Femur (tissue), 1 donor: ENCODE results near the gene ITPRID2.
"Not testable (repeated sequence)": the region's sequence is repeated elsewhere in the genome, so short reads cannot be mapped to it uniquely, and the experiment has no call there.

Source experiments
- DNase-seq: peaks from one replicate; pipeline ENCODE4 v3.0.0-alpha.2; 2017

ITPRID2 gene

DNA sequence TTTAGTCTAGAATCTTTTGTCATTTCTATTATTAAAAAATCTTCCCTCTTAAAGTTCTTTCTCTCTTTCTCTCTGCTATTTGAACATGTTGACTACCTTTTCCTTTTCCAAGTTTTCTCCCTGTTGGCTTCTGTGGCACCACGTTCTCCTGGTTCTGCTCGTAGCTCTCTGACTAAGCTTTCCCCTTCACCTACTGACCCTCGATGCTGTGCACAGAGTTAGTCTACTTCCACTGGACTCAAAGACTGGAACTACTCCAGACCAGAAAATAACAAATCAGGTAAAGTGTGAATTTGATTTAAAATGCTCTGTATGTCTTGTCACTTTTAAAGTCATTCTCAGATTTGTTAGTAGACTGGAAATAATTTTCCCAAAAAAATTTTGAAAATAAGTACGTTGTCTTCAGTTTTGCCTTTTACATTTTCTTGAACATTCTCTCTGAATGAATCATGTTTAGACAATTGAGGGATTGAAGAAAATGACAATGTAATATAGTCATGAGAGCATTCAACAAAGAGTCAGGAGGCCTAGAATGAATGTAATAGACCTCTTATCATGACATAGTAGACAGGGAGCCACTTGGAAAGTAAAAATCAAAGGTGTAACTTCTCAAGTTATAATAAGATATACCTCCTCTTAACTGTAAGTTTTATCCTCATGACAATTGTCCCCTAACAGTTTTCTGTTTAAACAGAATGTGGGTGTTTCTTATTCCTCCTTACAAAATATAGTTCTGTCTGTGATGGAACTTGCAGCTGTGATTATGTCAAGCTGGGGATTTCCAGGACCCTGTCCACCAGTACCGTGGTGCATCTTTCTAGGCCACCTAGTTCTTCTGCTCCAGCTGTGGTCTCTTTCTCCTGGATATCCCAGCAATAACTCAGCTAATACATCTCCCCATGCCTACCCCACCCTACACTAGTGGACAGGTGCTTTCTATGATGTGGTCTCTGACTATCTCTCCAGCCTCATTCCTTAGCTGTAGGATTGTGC is 25.5 kb downstream of the ITPRID2 start:
- no peak for DNase-seq

GRCh38 chr2:181918188-181918587 is 26.7 kb downstream of the ITPRID2 start:
- no peak for DNase-seq

- no peak for DNase-seq
Measured at GRCh38 chr2:181923121-181923520, 31.6 kb downstream of the ITPRID2 start.

DNA sequence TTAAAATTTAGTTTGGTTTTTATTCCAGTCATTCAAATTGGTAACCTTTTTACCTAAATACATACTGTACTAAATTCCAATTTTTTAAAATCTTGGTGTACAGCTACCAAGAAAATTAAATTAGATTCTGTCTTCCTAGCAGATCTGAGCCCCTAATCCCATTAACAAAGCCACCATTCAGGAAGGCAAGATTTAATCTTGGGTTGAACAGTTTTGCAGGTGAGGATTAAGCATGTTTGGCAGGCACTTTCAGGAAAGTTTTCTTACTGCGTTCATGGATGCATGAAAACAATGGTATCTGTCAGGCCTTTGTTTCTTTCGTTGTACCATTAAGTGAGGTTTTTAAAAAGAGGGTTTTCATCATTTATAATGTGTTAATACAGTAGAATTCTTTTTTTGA is 32.8 kb downstream of the ITPRID2 start:
- no peak for DNase-seq

- no peak for DNase-seq
Measured at GRCh38 chr2:181934694-181935093, 43.2 kb downstream of the ITPRID2 start.

DNA sequence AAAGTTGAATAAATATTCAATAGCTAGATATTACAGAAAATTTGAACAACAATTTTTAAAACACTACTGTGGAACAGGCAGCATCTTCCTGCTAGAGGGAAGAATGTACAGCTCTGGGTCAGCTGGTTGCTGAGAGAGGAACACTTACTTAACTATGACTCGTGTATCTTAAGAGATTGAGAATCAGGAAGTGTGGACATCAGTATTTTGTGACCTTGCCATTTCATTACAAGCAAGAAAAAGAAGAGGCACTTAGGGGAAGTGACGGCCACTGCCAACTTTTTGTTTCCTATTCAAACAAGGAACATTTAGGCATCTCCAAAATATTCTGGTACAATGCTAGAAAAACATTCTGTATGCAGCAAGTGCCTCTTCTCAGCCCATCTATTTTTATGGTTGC is 45.9 kb downstream of the ITPRID2 start:
- DNase-seq, result no peak

DNA sequence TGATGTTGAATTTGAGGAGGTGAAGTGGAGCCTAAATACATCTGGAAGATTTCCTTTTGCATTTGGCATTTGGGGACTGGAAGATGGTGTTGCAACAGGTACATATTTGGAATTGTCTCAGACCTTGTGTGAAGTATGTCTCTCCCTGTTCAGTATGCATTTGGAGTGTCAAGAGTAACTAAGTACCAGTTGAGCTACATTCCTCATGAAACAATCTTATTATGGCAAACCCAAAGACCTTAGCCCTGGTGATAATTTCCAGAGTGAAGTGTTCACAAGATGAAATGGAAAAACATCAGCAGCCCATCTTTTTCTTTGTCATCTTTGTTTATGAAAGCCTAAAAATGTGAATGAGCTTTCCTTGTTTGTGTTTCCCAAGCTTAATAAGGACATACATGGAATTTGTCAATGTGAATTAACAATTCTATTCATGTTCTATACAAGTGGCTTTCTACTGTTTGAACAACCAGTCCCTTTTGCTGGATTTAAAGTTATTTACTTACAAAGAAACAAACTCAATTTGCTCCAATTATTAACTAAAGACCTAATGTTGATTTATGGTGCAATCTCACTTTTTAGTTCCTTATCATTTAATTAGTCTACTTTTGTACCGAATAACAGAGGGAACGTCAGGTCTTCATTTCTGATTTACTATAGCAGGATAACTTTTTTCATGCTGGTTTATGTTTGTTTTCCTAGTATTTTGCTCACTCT is 52.0 kb downstream of the ITPRID2 start:
- DNase-seq, result no peak

- DNase-seq, result no peak
Measured at GRCh38 chr2:181944164-181944913, 52.8 kb downstream of the ITPRID2 start.

GRCh38 chr2:181944914-181945291 is 53.4 kb downstream of the ITPRID2 start:
- DNase-seq, result no peak

DNA sequence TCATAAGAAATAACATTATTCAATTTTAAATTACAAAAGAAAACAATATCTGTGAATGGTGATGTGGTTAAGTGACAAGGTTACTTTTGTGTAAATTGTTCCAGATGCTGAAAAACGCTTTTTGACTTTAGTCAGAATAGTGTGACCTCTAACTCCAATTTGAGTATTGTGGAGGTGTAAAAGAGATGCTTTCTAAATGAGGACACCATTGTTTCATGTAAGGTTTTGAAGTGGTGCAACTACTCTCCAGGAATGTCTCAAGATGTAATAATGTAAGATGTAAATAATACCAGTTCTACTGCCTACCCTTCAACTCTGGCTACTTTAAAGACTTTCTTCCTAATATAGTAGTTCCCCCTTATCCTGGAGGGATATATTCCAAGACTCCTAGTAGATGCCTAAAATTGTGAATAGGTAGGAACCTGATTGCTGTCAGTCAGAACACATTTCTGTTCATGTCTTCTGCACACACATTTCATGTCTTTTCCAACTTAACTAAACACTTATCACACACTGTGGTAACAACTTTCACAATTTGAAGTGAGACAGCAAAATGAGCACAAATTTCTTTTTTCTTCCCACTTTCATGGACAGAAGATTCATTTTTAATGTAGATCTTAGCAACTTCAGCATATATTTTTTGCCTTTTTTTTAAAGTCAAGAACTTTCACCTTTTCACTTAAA is 55.1 kb downstream of the ITPRID2 start:
- no peak for DNase-seq

DNA sequence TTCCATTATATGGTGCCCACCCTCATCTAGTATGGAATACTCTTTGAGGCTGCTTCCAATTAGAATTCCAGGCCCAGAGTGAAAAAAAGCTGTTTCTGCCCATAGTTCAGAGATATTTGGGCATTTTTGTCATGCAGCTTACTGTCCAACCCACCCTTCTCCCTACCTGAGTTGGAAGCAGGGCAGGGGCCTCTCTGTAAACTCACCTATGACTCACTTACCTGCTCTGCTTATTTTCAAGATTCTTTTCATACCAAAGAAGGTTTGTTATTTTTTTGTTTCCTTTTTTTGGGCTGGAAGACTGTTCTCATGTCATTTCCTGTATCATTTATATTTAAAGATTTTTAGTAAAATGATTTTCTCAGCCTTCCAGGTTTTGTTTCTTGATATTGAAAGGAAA is 55.7 kb downstream of the ITPRID2 start:
- DNase-seq, result no peak

- DNase-seq, result no peak
Measured at GRCh38 chr2:181948227-181948626, 56.7 kb downstream of the ITPRID2 start.

GRCh38 chr2:181949047-181949446 is 57.5 kb downstream of the ITPRID2 start:
- DNase-seq, result no peak

DNA sequence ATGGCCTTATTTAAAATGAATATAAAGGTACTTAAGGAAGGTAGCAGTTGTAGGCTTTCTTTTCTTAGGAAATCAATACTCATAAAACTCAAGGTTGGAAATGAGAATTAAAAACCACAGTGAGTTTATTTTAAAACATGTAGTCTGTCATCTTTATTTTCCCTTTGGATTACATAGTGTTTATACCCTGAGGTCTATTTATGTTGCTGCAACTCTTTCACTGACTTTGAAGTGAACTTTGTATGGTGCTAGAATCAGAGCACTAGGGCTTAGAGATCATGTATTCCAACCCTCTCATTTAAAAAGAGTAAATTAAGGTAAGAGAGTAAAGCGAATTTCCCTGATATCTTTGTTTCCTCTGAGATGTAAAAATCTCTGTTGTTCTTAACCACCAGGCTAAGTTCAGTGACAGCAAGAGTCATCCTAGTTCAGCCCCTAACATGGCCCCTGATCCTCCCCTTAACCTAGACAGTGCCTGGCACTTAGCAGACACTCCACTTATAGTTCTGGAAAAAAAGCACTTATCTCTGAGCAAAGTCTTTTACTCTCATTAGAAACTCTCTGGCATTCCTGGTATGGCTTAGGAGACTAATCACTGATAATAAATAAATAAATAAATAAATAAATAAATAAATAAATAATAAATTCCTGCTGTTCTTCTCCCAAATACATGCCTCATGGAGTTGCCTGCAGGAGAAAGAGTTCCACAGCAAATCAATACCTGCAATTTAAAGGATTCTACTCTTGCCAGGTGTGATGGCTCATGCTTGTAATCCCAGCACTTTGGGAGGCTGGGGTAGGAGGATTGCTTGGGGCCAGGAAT is 61.1 kb downstream of the ITPRID2 start:
- no peak for DNase-seq

GRCh38 chr2:181953881-181954537 is 62.5 kb downstream of the ITPRID2 start:
- peak; percentile 70 for DNase-seq

DNA sequence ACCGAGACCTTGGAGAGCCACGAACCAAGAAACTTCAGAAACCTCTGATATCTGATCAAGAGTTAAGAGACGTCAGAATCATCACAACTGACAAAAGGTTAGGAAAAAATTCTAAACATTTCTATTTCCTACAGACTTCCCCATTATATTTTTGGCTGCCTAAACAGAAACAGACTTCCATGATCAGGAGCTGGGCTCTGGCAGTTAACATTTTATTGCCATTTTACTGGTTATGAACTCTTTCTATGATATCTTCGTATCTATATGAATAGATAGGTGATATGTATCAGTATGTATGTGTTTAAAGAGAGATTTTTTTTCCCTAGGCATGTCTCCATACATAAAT is 63.0 kb downstream of the ITPRID2 start:
- DNase-seq, result no peak

- no peak for DNase-seq
Measured at GRCh38 chr2:181955010-181955409, 63.5 kb downstream of the ITPRID2 start.

- DNase-seq, result not testable (repeated sequence)
Measured at GRCh38 chr2:181955866-181956265, 64.3 kb downstream of the ITPRID2 start.

DNA sequence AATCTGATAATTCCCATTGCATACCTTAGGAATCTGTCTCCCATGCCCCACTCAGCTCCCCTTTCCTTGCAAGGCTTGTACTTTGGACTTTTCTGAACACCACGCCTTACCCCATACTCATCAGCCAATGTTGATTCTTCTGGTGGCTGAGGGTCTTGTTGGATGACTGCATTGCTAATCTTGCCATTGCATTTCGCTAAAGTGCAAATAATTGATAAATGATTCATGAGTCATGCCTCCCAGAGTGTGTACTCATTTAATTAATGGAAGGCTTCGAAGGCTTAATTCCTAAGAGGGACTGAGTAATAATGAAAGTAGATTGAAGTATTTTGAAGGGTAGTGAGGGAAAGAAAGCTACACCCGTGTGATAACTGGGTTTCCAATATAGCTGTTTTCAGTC is 66.1 kb downstream of the ITPRID2 start:
- DNase-seq, result no peak

DNA sequence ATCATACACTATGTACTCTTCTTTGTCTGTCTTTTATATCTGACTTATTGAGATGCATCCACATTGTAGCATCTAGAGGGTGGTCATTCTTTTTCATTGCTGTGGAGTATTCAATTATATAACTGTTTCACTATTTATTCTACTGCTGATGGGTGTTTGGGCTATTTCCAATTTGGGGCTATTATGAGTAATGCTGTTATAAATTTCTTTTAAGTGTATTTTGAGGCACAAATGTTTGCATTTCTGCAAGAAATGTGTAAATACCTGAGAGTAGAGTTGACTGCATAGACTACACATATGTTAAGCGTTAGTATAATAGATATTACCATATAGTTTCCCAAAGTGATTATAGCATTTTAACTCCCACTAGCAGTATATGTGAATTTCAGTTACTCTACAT is 67.2 kb downstream of the ITPRID2 start:
- DNase-seq, result no peak

- DNase-seq, result no peak
Measured at GRCh38 chr2:181959508-181959907, 68.0 kb downstream of the ITPRID2 start.
